H1 (cell line): ENCODE results near the gene SBNO2.

Experiments used
- CTCF ChIP-seq, 3 experiments: IDR thresholded peaks; 1 replicate in 2 of 3; 2 replicates in 1 of 3; pipeline versions ENCODE4 v1.5.1 to v1.6.1; 2011; ENCODE audit warnings: low read length in 3 of 3, mild to moderate bottlenecking in 3 of 3, inconsistent platforms in 2 of 3, low read depth in 1 of 3, moderate library complexity in 1 of 3; ENCODE audit not compliant: insufficient read depth in 1 of 3; ENCODE audit errors: control extremely low read depth in 1 of 3
- EZH2 ChIP-seq: fragments of 200-600 bp; sonication (generic); IDR thresholded peaks from 2 replicates; pipeline ENCODE4 v1.7.1; 2012; ENCODE audit warnings: low read depth, mild to moderate bottlenecking, moderate library complexity, low read length, inconsistent platforms; ENCODE audit not compliant: severe bottlenecking
- JUN ChIP-seq: IDR thresholded peaks from 2 replicates; pipeline ENCODE4 v1.6.1; 2011; ENCODE audit warnings: low read depth, mild to moderate bottlenecking, improper control_type of control experiment, low read length
- RAD21 ChIP-seq, 2 experiments: IDR thresholded peaks in 1 of 2; conservative IDR thresholded peaks in 1 of 2; 2 replicates each; pipeline ENCODE4 v1.6.1; 2011; ENCODE audit warnings: low read depth in 2 of 2, low read length in 2 of 2, improper control_type of control experiment in 1 of 2, inconsistent platforms in 1 of 2, mild to moderate bottlenecking in 1 of 2, moderate library complexity in 1 of 2
- TAF1 ChIP-seq: IDR thresholded peaks from 2 replicates; pipeline ENCODE4 v1.6.1; 2011; ENCODE audit warnings: mild to moderate bottlenecking, low read depth, low read length
- TEAD4 ChIP-seq: IDR thresholded peaks from 2 replicates; pipeline ENCODE4 v1.6.1; 2012; ENCODE audit warnings: low read depth, low read length, inconsistent platforms, mixed read lengths

GRCh38 chr19:1133471-1133929 lies 40.6 kb downstream of the SBNO2 start:
- TF ChIP-seq JUN (no peak), CTCF (IDR thresholded peaks at IDR 0.05; ENCODE audit: control extremely low read depth in 1 of 3, insufficient read depth in 1 of 3, low read depth in 1 of 3, low read length in 3 of 3) (no peak), RAD21 (IDR thresholded peaks at IDR 0.05 in 1 of 2, conservative IDR thresholded peaks at IDR 0.05 in 1 of 2; ENCODE audit: low read depth in 2 of 2, low read length in 2 of 2) (no peak), EZH2 (no peak), TEAD4 (no peak), TAF1 (no peak)
